Endothelial cell of umbilical vein (primary cell): Measurements from ENCODE around the gene SLIT1. TPM values are rescaled to one million over a fixed set of nuclear protein-coding genes. Genes with fewer than 3 reads are reported as not detected.

ENCODE experiments used
- BruUV-seq: library from RNA; stranded (reverse); fragments of 400-500 nt; replicated peaks from 2 replicates; lab custom pipeline; 2021; lab: Mats Ljungman, UMichigan
- CTCF ChIA-PET: fragments of 300-600, 350-600 bp; sonication (Branson Sonifier 250); formaldehyde crosslinking; loops from one replicate; lab custom pipeline; 2021; ENCODE audit warnings: antibody characterized with exemption, inconsistent platforms; lab: Charles Lee
- POLR2A ChIA-PET: fragments of 300-600, 350-600 bp; sonication (Branson Sonifier 250); formaldehyde crosslinking; loops from one replicate; lab custom pipeline; 2021; ENCODE audit warnings: antibody characterized with exemption, inconsistent platforms; lab: Charles Lee
- DNase-seq: peaks from one replicate; pipeline ENCODE4 v3.0.0-alpha.2; 2011; ENCODE audit warnings: low read depth, low spot score
- FAIRE-seq: peaks from 2 replicates; lab custom pipeline; 2011; peaks lifted over from hg19 to GRCh38; lab: Jason Lieb, UNC
- H2AFZ ChIP-seq: 2 replicates; pipeline ENCODE4 v1.6.0; 2012; ENCODE audit warnings: low read depth, low read length, control low read depth, inconsistent platforms
- H3K27ac ChIP-seq: 2 replicates; pipeline ENCODE4 v1.5.1; 2011; ENCODE audit warnings: low read depth, mild to moderate bottlenecking, control low read depth, low read length, moderate library complexity; ENCODE audit not compliant: insufficient read depth
- H3K27me3 ChIP-seq, 2 experiments: 2 replicates each; pipeline versions ENCODE4 v1.6.0 to v1.6.1; 2011; ENCODE audit warnings: low read length in 2 of 2, mixed read lengths in 1 of 2; ENCODE audit not compliant: control insufficient read depth in 2 of 2, insufficient read depth in 2 of 2
- H3K36me3 ChIP-seq, 2 experiments: 2 replicates in 1 of 2; 3 replicates in 1 of 2; pipeline ENCODE4 v1.5.1; 2011; ENCODE audit warnings: low read length in 2 of 2, mild to moderate bottlenecking in 1 of 2, moderate library complexity in 1 of 2; ENCODE audit not compliant: control insufficient read depth in 2 of 2, insufficient read depth in 2 of 2; ENCODE audit errors: extremely low read depth in 1 of 2
- H3K4me1 ChIP-seq: 3 replicates; pipeline ENCODE4 v1.5.1; 2011; ENCODE audit warnings: mild to moderate bottlenecking, low read length; ENCODE audit not compliant: control insufficient read depth, insufficient read depth; ENCODE audit errors: extremely low read depth
- H3K4me2 ChIP-seq: 2 replicates; pipeline ENCODE4 v1.6.1; 2011; ENCODE audit warnings: low read length, control low read depth, mixed read lengths; ENCODE audit not compliant: insufficient read depth
- H3K4me3 ChIP-seq, 3 experiments: fragments of 200-600 bp in 1 of 3; sonication (generic), shearing (Covaris generic) in 1 of 3; replicated peaks in 1 of 3; 2 replicates each; pipeline ENCODE4 v1.5.1; 2011 to 2016; ENCODE audit warnings: control low read depth in 3 of 3, low read length in 3 of 3, mild to moderate bottlenecking in 2 of 3, inconsistent platforms in 1 of 3, low read depth in 1 of 3, moderate library complexity in 1 of 3; ENCODE audit not compliant: insufficient read depth in 1 of 3
- H3K79me2 ChIP-seq: 2 replicates; pipeline ENCODE4 v1.6.0; 2012; ENCODE audit warnings: low read length, inconsistent platforms; ENCODE audit not compliant: control insufficient read depth, insufficient read depth
- H3K9ac ChIP-seq: replicated peaks from 2 replicates; pipeline ENCODE3; 2011; ENCODE audit warnings: low read length, control low read depth; ENCODE audit not compliant: insufficient read depth; ENCODE audit errors: extremely low read depth
- H3K9me1 ChIP-seq: replicated peaks from 3 replicates; pipeline ENCODE4 v1.6.0; 2011; ENCODE audit warnings: mild to moderate bottlenecking, low read length; ENCODE audit not compliant: control insufficient read depth, insufficient read depth; ENCODE audit errors: extremely low read depth
- H3K9me3 ChIP-seq: replicated peaks from 2 replicates; pipeline ENCODE4 v1.5.1; 2012; ENCODE audit warnings: low read length, inconsistent platforms; ENCODE audit not compliant: control insufficient read depth, insufficient read depth
- H4K20me1 ChIP-seq: replicated peaks from 2 replicates; pipeline ENCODE3; 2011; ENCODE audit warnings: mild to moderate bottlenecking, low read length; ENCODE audit not compliant: control insufficient read depth, insufficient read depth; ENCODE audit errors: extremely low read depth
- EZH2 ChIP-seq: IDR thresholded peaks from 2 replicates; pipeline ENCODE4 v1.6.1; 2012; ENCODE audit warnings: borderline replicate concordance, low read depth, mild to moderate bottlenecking, moderate library complexity, low read length, inconsistent platforms; ENCODE audit not compliant: severe bottlenecking
- FOS ChIP-seq: IDR thresholded peaks from 2 replicates; pipeline ENCODE4 v1.6.1; 2011; ENCODE audit warnings: mild to moderate bottlenecking, low read length, moderate library complexity, borderline replicate concordance; ENCODE audit not compliant: insufficient read depth
- GATA2 ChIP-seq: IDR thresholded peaks from 2 replicates; pipeline ENCODE4 v1.7.0; 2011; ENCODE audit warnings: low read depth, mild to moderate bottlenecking, moderate library complexity, mixed read lengths, low read length; ENCODE audit not compliant: insufficient read length, insufficient read depth
- JUN ChIP-seq: IDR thresholded peaks from 2 replicates; pipeline ENCODE4 v1.6.1; 2011; ENCODE audit warnings: borderline replicate concordance, low read depth; ENCODE audit not compliant: insufficient read length, insufficient read depth
- MYC ChIP-seq: IDR thresholded peaks from one replicate; pipeline ENCODE4 v1.6.1; 2011; ENCODE audit warnings: mild to moderate bottlenecking, low read depth, low read length
- POLR2A ChIP-seq: IDR thresholded peaks from 2 replicates; pipeline ENCODE4 v1.6.1; 2012; ENCODE audit warnings: low read depth, mild to moderate bottlenecking, control low read depth, low read length
- POLR2AphosphoS5 ChIP-seq: IDR thresholded peaks from 2 replicates; pipeline ENCODE4 v1.6.1; 2012; ENCODE audit warnings: low read depth, mild to moderate bottlenecking, control low read depth, low read length, moderate library complexity; ENCODE audit not compliant: insufficient read depth
- dilution Hi-C: fragments of 300-500 bp; cut with MboI; formaldehyde crosslinking; loops from one replicate; pipeline ENCODE4 v1.15.0; 2019; ENCODE audit warnings: low sequenced_read_pairs; ENCODE audit not compliant: extremely low pct_ligation_motif_present
- intact Hi-C: fragments of 100-400 bp; cut with micrococcal nuclease; formaldehyde crosslinking; loops from one replicate; pipeline ENCODE4 v1.10.0; 2022
- polyA plus RNA-seq, 4 experiments: library from polyadenylated mRNA; depleted of rRNA in 3 of 4; stranded (reverse) in 3 of 4; unstranded in 1 of 4; fragments of >200 nt; gene quantifications; 2 replicates each; pipeline versions ENCODE4 v1.2.1 to v1.2.3, GENCODE V29; 2011 to 2012; ENCODE audit warnings: missing spikeins in 1 of 4
- total RNA-seq: library from RNA; stranded (reverse); gene quantifications from 2 replicates; pipeline ENCODE4 v1.2.3, GENCODE V29; 2021
- TF ChIP-seq, protein P1 (sequence below): IDR thresholded peaks from 2 replicates; pipeline ENCODE4 v1.6.1; 2011; ENCODE audit not compliant: insufficient read depth, insufficient read length
- TF ChIP-seq, protein P2 (sequence below), 2 donors: IDR thresholded peaks; 1 replicate in 1 of 2; 2 replicates in 1 of 2; pipeline ENCODE4 v1.5.1; 2011; ENCODE audit warnings: low read length in 2 of 2, mild to moderate bottlenecking in 2 of 2, moderate library complexity in 2 of 2, control low read depth in 1 of 2, inconsistent platforms in 1 of 2, low read depth in 1 of 2; ENCODE audit not compliant: insufficient read depth in 1 of 2; ENCODE audit errors: extremely low read depth in 1 of 2

The SLIT1 gene
- total and polyA plus RNA-seq, 2 donors (not counting 3 experiments of a cell fraction or from before 2014, with no cell fraction given): 0.04 to 0.20 TPM

DNA sequence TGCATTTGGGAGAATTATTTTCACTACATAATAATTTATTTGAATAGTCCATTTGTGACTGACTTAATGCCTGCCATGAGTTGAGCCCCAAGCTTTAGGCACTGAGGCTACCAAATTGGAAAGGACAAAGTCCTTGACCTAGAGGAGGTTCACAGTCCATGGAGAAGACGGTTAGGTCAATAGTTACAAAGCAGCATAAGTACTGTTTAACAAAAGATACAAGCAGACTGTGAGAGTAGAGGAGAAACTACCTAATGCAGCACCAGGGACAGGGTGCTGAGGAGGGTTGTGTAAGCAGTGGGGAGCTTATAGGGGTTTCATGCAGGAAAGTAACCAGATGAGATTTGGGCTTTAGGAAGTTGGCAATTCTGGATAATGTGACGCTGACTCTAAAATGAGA, 214.4 kb downstream of the SLIT1 start:
- intact Hi-C loops (no loop called here), dilution Hi-C loops (no loop called here)
- CTCF ChIA-PET: interaction anchor here (1.6 kb wide), 1 partner anchor 12 kb away, joined by 3 read pairs; no protein-coding TSS in a partner anchor
- Histone ChIP-seq H2AFZ (no peak overlapping the region), H3K4me3 (no peak overlapping the region), H3K27me3 (no peaks in the 10 kb centered on the region), H3K9me1 (no peaks in the 10 kb centered on the region), H3K36me3 (no peaks in the 10 kb centered on the region), H3K79me2 (no peaks in the 10 kb centered on the region), H3K27ac (no peak overlapping the region), H3K4me2 (no peak overlapping the region), H3K9ac (no peak overlapping the region), H3K4me1 (peaks cover 5% of the 10 kb centered on the region), H3K9me3 (no peaks in the 10 kb centered on the region), H4K20me1 (no peaks in the 10 kb centered on the region)
- FAIRE-seq (no peak), DNase-seq (no peak)
- POLR2A ChIA-PET: no interaction called here
- BruUV-seq: no TSS peak
- TF ChIP-seq, protein P1, sequence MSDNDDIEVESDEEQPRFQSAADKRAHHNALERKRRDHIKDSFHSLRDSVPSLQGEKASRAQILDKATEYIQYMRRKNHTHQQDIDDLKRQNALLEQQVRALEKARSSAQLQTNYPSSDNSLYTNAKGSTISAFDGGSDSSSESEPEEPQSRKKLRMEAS: no peak
- TF ChIP-seq EZH2 (no peak), JUN (no peak), MYC (no peak), POLR2AphosphoS5 (no peak), FOS (no peak), POLR2A (no peak), GATA2 (no peak)
- TF ChIP-seq, protein P2, sequence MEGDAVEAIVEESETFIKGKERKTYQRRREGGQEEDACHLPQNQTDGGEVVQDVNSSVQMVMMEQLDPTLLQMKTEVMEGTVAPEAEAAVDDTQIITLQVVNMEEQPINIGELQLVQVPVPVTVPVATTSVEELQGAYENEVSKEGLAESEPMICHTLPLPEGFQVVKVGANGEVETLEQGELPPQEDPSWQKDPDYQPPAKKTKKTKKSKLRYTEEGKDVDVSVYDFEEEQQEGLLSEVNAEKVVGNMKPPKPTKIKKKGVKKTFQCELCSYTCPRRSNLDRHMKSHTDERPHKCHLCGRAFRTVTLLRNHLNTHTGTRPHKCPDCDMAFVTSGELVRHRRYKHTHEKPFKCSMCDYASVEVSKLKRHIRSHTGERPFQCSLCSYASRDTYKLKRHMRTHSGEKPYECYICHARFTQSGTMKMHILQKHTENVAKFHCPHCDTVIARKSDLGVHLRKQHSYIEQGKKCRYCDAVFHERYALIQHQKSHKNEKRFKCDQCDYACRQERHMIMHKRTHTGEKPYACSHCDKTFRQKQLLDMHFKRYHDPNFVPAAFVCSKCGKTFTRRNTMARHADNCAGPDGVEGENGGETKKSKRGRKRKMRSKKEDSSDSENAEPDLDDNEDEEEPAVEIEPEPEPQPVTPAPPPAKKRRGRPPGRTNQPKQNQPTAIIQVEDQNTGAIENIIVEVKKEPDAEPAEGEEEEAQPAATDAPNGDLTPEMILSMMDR (IDR thresholded peaks at IDR 0.05; ENCODE audit: extremely low read depth in 1 of 2, insufficient read depth in 1 of 2, low read depth in 1 of 2, low read length in 2 of 2): no peak
